ENCODE results near the gene FAM135A.

GRCh38 chr6:70395301-70395672 is 18.0 kb upstream of the FAM135A start:
- TF ChIP-seq CTCF (IDR thresholded peaks at IDR 0.05; ENCODE audit: low read depth, low read length, missing input control) (no peak), EGR1 (IDR thresholded peaks at IDR 0.05; ENCODE audit: low read depth in 2 of 2) (no peak), MAX (IDR thresholded peaks at IDR 0.05) (no peak), SP1 (IDR thresholded peaks at IDR 0.05) (no peak), REST (IDR thresholded peaks at IDR 0.05) (no peak), TAF1 (conservative IDR thresholded peaks at IDR 0.05) (no peak), RAD21 (IDR thresholded peaks at IDR 0.05) (no peak), YY1 (IDR thresholded peaks at IDR 0.05) (no peak)

Data from liver (tissue), 3 donors.